OCI-LY1 (cell line): ENCODE data around the gene PTPRN2.

Experiments used
- CTCF ChIP-seq: fragments of 200-600 bp; sonication (generic), shearing (Covaris generic); IDR thresholded peaks from 2 replicates; pipeline ENCODE4 v1.5.1; 2017; ENCODE audit warnings: mild to moderate bottlenecking, antibody characterized with exemption, low read length, moderate library complexity, mixed read lengths
- EZH2 ChIP-seq: fragments of 200-600 bp; sonication (generic), shearing (Covaris generic); IDR thresholded peaks from 2 replicates; pipeline ENCODE4 v1.8.0; 2017; ENCODE audit warnings: borderline replicate concordance, mixed run types, mild to moderate bottlenecking, antibody characterized with exemption, low read length, moderate library complexity, mixed read lengths

- TF ChIP-seq EZH2 = no peak
- TF ChIP-seq CTCF = no peak
Observed at GRCh38 chr7:157946398-157947060, 641.1 kb downstream of the PTPRN2 start.
